ENCODE data around the gene ZBTB43.

ZBTB43 gene

GRCh38 chr9:126886034-126886822, 81.4 kb downstream of the ZBTB43 start:
- DNase-seq (ENCODE audit: low read depth in 2 of 2): no peak

GRCh38 chr9:126886897-126887296, 82.1 kb downstream of the ZBTB43 start:
- no peak for DNase-seq (ENCODE audit: low read depth in 2 of 2)

Measured in stimulated activated CD4-positive, alpha-beta T cell treated with anti-CD3 and anti-CD28 coated beads, Interleukin-12 subunit alpha, Interleukin-12 subunit beta, amount 100 ng/mL, for 24 hours (primary cell).